ENCODE data around the gene ARHGAP20.

Gene ARHGAP20

DNA sequence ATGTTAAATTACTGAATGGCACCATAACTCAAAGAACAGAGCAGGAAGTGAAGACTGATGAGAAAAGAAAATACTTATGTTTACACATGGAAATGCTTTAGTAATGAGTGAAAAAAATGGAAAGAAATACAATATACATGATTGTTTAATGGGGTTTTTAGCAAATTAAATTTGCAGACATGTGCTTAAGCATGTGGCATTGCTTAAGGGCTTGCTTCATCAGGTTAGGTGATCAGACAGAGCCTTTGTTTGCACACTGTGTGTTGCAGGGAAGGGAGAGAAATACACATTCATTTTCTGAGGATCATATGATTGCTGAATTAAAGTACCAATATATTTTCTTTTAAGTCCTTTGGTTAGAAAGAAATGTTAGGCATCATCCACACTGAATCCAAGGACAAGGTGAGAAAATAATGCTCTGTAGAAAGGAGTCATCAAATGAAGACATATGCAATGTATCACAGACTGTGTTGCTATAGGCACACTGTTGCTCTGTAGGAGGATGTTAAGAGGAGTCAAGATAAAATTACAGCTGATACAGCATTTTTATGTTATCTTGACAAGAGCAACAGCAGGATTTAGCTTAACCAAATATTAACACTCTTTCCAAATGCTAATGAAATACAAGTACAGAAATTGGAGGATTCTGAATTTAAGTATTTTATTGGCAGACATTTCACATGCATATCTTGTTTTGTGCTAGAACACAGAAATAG, 23.4 kb upstream of the ARHGAP20 start:
- DNase-seq (ENCODE audit: low read depth) = no peak
- TF ChIP-seq, protein P1, sequence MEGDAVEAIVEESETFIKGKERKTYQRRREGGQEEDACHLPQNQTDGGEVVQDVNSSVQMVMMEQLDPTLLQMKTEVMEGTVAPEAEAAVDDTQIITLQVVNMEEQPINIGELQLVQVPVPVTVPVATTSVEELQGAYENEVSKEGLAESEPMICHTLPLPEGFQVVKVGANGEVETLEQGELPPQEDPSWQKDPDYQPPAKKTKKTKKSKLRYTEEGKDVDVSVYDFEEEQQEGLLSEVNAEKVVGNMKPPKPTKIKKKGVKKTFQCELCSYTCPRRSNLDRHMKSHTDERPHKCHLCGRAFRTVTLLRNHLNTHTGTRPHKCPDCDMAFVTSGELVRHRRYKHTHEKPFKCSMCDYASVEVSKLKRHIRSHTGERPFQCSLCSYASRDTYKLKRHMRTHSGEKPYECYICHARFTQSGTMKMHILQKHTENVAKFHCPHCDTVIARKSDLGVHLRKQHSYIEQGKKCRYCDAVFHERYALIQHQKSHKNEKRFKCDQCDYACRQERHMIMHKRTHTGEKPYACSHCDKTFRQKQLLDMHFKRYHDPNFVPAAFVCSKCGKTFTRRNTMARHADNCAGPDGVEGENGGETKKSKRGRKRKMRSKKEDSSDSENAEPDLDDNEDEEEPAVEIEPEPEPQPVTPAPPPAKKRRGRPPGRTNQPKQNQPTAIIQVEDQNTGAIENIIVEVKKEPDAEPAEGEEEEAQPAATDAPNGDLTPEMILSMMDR (conservative IDR thresholded peaks at IDR 0.05; ENCODE audit: control insufficient read depth, insufficient read depth, low read depth, low read length) = no peak
- H3K4me3 ChIP-seq (ENCODE audit: control insufficient read depth, low read depth, low read length) = no peak overlapping the region

DNA sequence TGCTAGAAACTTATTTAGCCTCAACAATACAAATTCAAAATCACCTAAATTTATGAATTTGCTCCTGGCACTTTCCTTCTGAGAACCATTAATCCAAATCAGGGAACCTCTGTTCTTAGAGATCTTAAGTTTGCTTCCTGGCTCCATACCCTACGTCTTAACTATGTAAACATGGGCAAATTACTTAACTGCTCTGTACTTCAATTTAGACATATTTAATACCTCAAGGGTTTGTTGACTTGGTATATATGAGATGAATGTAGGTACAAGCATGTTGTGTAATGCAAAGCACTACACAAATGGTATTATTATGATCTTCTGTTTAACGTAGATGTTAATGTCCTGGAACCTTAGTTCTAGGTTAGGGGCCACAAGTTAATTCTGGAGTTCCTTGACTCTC, 22.6 kb upstream of the ARHGAP20 start:
- TF ChIP-seq, protein P1 (conservative IDR thresholded peaks at IDR 0.05; ENCODE audit: control insufficient read depth, insufficient read depth, low read depth, low read length) = no peak
- no peak for DNase-seq (ENCODE audit: low read depth)
- no peak overlapping the region for H3K4me3 ChIP-seq (ENCODE audit: control insufficient read depth, low read depth, low read length)

DNA sequence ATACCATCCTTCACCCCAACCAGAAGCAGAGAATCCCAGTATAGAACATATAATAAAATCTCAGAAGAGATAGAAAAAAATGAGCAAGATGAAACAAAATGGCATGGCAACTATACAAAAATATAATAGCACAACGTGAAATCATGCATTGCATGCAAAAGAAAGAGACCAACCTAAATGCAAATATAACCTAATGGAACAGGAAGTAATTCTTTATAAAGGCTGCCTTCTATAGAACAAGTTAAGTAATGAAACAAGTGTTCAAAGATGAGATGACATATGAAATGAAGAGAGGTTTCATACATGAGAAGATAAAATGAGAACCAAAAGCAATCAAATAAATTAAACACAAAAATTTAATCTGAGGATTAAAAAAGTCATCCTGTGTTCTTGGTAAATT, 18.5 kb upstream of the ARHGAP20 start:
- TF ChIP-seq, protein P1 (conservative IDR thresholded peaks at IDR 0.05; ENCODE audit: control insufficient read depth, insufficient read depth, low read depth, low read length) = no peak
- no peak overlapping the region for H3K4me3 ChIP-seq (ENCODE audit: control insufficient read depth, low read depth, low read length)
- DNase-seq (ENCODE audit: low read depth) = no peak

DNA sequence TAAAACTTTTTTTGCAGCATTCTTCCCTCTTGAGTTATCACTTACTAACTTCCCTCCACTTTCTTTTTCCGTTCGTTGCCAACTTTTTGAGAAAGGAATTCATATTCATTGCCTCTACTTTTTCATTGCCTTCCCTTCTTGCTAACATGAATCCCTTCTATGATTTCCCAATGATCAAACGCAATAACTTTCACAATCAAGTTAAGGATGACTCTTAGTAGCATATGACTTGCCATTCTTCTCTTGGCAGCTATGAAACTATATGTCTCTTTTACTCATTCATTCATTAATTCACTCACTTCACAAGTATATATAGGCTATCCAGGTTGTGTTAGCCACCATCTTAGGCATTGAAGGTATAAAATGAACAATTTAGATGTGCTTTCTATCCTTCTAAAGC, 16.6 kb upstream of the ARHGAP20 start:
- TF ChIP-seq, protein P1 (conservative IDR thresholded peaks at IDR 0.05; ENCODE audit: control insufficient read depth, insufficient read depth, low read depth, low read length) = no peak
- H3K4me3 ChIP-seq (ENCODE audit: control insufficient read depth, low read depth, low read length) = no peak overlapping the region
- DNase-seq (ENCODE audit: low read depth) = peak; percentile 84

DNA sequence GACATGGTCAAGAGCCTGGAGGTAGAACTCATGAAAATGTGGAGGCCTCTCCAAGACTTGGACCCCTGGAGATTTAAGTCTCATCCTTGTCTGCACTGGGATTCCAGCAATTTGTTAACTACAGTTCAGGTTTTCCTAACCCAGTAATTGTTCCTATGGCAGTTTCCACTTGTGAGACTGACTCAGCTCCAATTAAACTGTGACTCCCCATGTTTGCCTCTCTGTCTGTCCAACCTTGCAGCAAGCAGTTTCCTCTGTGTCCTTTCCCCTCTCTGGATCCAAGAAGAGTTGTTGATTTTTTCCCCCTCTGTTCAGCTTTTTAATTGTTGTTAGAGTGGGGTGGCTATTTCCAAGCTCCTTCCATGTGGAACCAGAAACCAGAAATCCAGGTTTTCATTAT, 16.2 kb upstream of the ARHGAP20 start:
- TF ChIP-seq, protein P1 (conservative IDR thresholded peaks at IDR 0.05; ENCODE audit: control insufficient read depth, insufficient read depth, low read depth, low read length) = no peak
- peak; percentile 48 for DNase-seq (ENCODE audit: low read depth)
- H3K4me3 ChIP-seq (ENCODE audit: control insufficient read depth, low read depth, low read length) = no peak overlapping the region

DNA sequence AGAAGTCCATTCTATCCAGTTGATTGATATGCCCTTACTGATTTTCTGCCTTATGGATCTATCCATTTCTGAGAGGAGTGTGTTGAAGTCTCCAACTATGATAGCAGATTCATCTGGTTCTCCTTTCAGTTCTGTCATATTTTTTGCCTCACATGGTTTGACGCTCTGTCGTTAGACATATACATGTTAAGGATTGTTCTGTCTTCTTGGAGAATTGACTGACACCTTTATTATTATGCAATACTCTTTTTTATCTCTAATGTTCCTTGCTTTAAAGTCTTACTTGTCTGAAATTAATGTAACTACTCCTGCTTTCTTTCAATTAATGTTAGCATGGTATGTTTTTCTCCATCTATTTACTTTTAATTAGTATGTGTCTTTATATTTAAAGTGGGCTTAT, 12.1 kb upstream of the ARHGAP20 start:
- H3K4me3 ChIP-seq (ENCODE audit: control insufficient read depth, low read depth, low read length) = no peak overlapping the region
- TF ChIP-seq, protein P1 (conservative IDR thresholded peaks at IDR 0.05; ENCODE audit: control insufficient read depth, insufficient read depth, low read depth, low read length) = no peak
- DNase-seq (ENCODE audit: low read depth) = no peak
